IPS-18c (cell line): ENCODE measurements around the gene STK32B.
"Not testable (repeated sequence)": the region's sequence is repeated elsewhere in the genome, so short reads cannot be mapped to it uniquely, and the experiment has no call there.

Experiments used
- H3K4me3 ChIP-seq: 2 replicates; pipeline ENCODE4 v1.7.0; 2013; ENCODE audit warnings: low read depth, mild to moderate bottlenecking, low read length, moderate library complexity; ENCODE audit not compliant: insufficient read depth
- H3K9me3 ChIP-seq: one replicate; pipeline ENCODE4 v1.6.1; 2013; ENCODE audit warnings: mild to moderate bottlenecking, low read length, moderate library complexity; ENCODE audit not compliant: control insufficient read depth, insufficient read depth

STK32B gene

GRCh38 chr4:5435201-5435600 is 383.9 kb downstream of the STK32B start:
- Histone ChIP-seq H3K4me3 (no peak overlapping the region), H3K9me3 (no peaks in the 10 kb centered on the region)

- Histone ChIP-seq H3K4me3 (no peak overlapping the region), H3K9me3 (no peaks in the 10 kb centered on the region)
These were observed 384.5 kb downstream of the STK32B start for GRCh38 chr4:5435823-5436222.

- H3K4me3 ChIP-seq, H3K9me3 ChIP-seq: not testable (repeated sequence)
These were observed 392.9 kb downstream of the STK32B start for GRCh38 chr4:5443976-5444802.

- Histone ChIP-seq H3K9me3 (no peaks in the 10 kb centered on the region), H3K4me3 (no peak overlapping the region)
These were observed 393.7 kb downstream of the STK32B start for GRCh38 chr4:5444918-5445517.

- no peak overlapping the region for H3K4me3 ChIP-seq
- H3K9me3 ChIP-seq, result no peaks in the 10 kb centered on the region
These were observed 395.4 kb downstream of the STK32B start for GRCh38 chr4:5446595-5447226.

GRCh38 chr4:5447755-5448154 is 396.5 kb downstream of the STK32B start:
- Histone ChIP-seq H3K9me3 (no peaks in the 10 kb centered on the region), H3K4me3 (no peak overlapping the region)

GRCh38 chr4:5448221-5448620 is 396.9 kb downstream of the STK32B start:
- no peaks in the 10 kb centered on the region for H3K9me3 ChIP-seq
- no peak overlapping the region for H3K4me3 ChIP-seq

GRCh38 chr4:5451243-5451642 is 400.0 kb downstream of the STK32B start:
- Histone ChIP-seq H3K9me3 (no peaks in the 10 kb centered on the region), H3K4me3 (no peak overlapping the region)

- H3K4me3 ChIP-seq, result no peak overlapping the region
- H3K9me3 ChIP-seq, result no peaks in the 10 kb centered on the region
These were observed 400.9 kb downstream of the STK32B start for GRCh38 chr4:5452156-5452555.

GRCh38 chr4:5455003-5455585 is 403.8 kb downstream of the STK32B start:
- Histone ChIP-seq H3K9me3 (no peaks in the 10 kb centered on the region), H3K4me3 (no peak overlapping the region)

GRCh38 chr4:5456296-5456845 is 405.1 kb downstream of the STK32B start:
- no peaks in the 10 kb centered on the region for H3K9me3 ChIP-seq
- no peak overlapping the region for H3K4me3 ChIP-seq

GRCh38 chr4:5458676-5459075 is 407.4 kb downstream of the STK32B start:
- Histone ChIP-seq H3K9me3 (no peaks in the 10 kb centered on the region), H3K4me3 (no peak overlapping the region)

- no peaks in the 10 kb centered on the region for H3K9me3 ChIP-seq
- no peak overlapping the region for H3K4me3 ChIP-seq
These were observed 408.0 kb downstream of the STK32B start for GRCh38 chr4:5459236-5459635.

- no peak overlapping the region for H3K4me3 ChIP-seq
- no peaks in the 10 kb centered on the region for H3K9me3 ChIP-seq
These were observed 409.0 kb downstream of the STK32B start for GRCh38 chr4:5460106-5460801.

- no peaks in the 10 kb centered on the region for H3K9me3 ChIP-seq
- H3K4me3 ChIP-seq, result no peak overlapping the region
These were observed 410.2 kb downstream of the STK32B start for GRCh38 chr4:5461477-5461876.

GRCh38 chr4:5462254-5462835 is 411.1 kb downstream of the STK32B start:
- no peak overlapping the region for H3K4me3 ChIP-seq

GRCh38 chr4:5462896-5463295 is 411.6 kb downstream of the STK32B start:
- no peak overlapping the region for H3K4me3 ChIP-seq
- H3K9me3 ChIP-seq, result no peaks in the 10 kb centered on the region

More at GRCh38 chr4:5462254-5462835, 411.1 kb downstream of the STK32B start:
- H3K9me3 ChIP-seq, result no peaks in the 10 kb centered on the region
